HEK293 (cell line): ENCODE results near the gene TRAPPC6A.

ENCODE experiments used
- CTCF ChIA-PET: fragments of 350-600 bp; formaldehyde crosslinking; extraction: SDS; loops from one replicate; lab custom pipeline; 2021; ENCODE audit warnings: antibody characterized with exemption; lab: Yijun Ruan, JAX
- POLR2A ChIA-PET: fragments of 300-600 bp; formaldehyde crosslinking; extraction: SDS; loops from one replicate; lab custom pipeline; 2020; ENCODE audit warnings: antibody characterized with exemption, inconsistent platforms; lab: Yijun Ruan, JAX
- H3K27ac ChIP-seq: fragments of 200-500 bp; sonication (Bioruptor generic); 2 replicates; pipeline ENCODE4 v1.5.1; 2014; ENCODE audit warnings: low read depth, low read length, control low read depth, inconsistent platforms; ENCODE audit errors: extremely low read depth
- H3K36me3 ChIP-seq, 2 experiments: fragments of 200-500 bp in 1 of 2; sonication (Bioruptor generic) in 1 of 2; 1 replicate in 1 of 2; 2 replicates in 1 of 2; pipeline ENCODE4 v1.5.1; 2014 to 2017; ENCODE audit warnings: inconsistent platforms in 2 of 2, low read length in 2 of 2; ENCODE audit not compliant: control insufficient read depth in 2 of 2, insufficient read depth in 1 of 2
- H3K4me1 ChIP-seq: fragments of 200-500 bp; sonication (Bioruptor generic); 2 replicates; pipeline ENCODE4 v1.5.1; 2014; ENCODE audit warnings: mild to moderate bottlenecking, low read length, inconsistent platforms; ENCODE audit not compliant: control insufficient read depth, insufficient read depth
- H3K4me3 ChIP-seq: 2 replicates; pipeline ENCODE4 v1.5.1; 2011; ENCODE audit warnings: low read depth, mild to moderate bottlenecking, control low read depth, low read length, moderate library complexity
- H3K9me3 ChIP-seq: fragments of 200-500 bp; sonication (Bioruptor generic); 2 replicates; pipeline ENCODE4 v1.5.1; 2014; ENCODE audit warnings: low read depth, low read length, inconsistent platforms; ENCODE audit not compliant: control insufficient read depth, insufficient read depth
- GLIS1 ChIP-seq: fragments of 450-650 bp; formaldehyde crosslinking; IDR thresholded peaks from 2 replicates; pipeline ENCODE4 v1.5.1; 2016; ENCODE audit warnings: missing biosample characterization, missing genetic modification characterization
- GLIS2 ChIP-seq: fragments of 450-650 bp; formaldehyde crosslinking; IDR thresholded peaks from 2 replicates; pipeline ENCODE4 v1.5.1; 2016; ENCODE audit warnings: missing biosample characterization, missing genetic modification characterization
- IKZF3 ChIP-seq: fragments of 450-650 bp; IDR thresholded peaks from 2 replicates; pipeline ENCODE4 v1.5.0; 2018; ENCODE audit warnings: missing biosample characterization, mild to moderate bottlenecking, missing genetic modification characterization, moderate library complexity
- KLF1 ChIP-seq: fragments of 450-650 bp; formaldehyde crosslinking; IDR thresholded peaks from 2 replicates; pipeline ENCODE4 v1.5.1; 2016; ENCODE audit warnings: missing biosample characterization, missing genetic modification characterization
- KLF9 ChIP-seq: fragments of 450-650 bp; formaldehyde crosslinking; IDR thresholded peaks from 2 replicates; pipeline ENCODE4 v1.5.1; 2016; ENCODE audit warnings: missing biosample characterization, missing genetic modification characterization, low read depth
- MYNN ChIP-seq: fragments of 450-650 bp; formaldehyde crosslinking; IDR thresholded peaks from 2 replicates; pipeline ENCODE4 v1.5.1; 2016; ENCODE audit warnings: missing biosample characterization, missing genetic modification characterization, borderline replicate concordance
- MZF1 ChIP-seq: fragments of 450-650 bp; formaldehyde crosslinking; IDR thresholded peaks from 2 replicates; pipeline ENCODE4 v1.5.1; 2017; ENCODE audit warnings: missing biosample characterization, missing genetic modification characterization, borderline replicate concordance
- SCRT2 ChIP-seq: fragments of 450-650 bp; formaldehyde crosslinking; IDR thresholded peaks from 2 replicates; pipeline ENCODE4 v1.5.1; 2016; ENCODE audit warnings: missing biosample characterization, missing genetic modification characterization
- ZBTB20 ChIP-seq: fragments of 450-650 bp; formaldehyde crosslinking; IDR thresholded peaks from 2 replicates; pipeline ENCODE4 v1.5.1; 2016; ENCODE audit warnings: missing biosample characterization, missing genetic modification characterization
- ZBTB48 ChIP-seq: fragments of 450-650 bp; formaldehyde crosslinking; IDR thresholded peaks from 2 replicates; pipeline ENCODE4 v1.5.1; 2016; ENCODE audit warnings: missing biosample characterization, missing genetic modification characterization
- ZIC2 ChIP-seq: fragments of 450-650 bp; formaldehyde crosslinking; IDR thresholded peaks from 2 replicates; pipeline ENCODE4 v1.5.1; 2016; ENCODE audit warnings: missing biosample characterization, missing genetic modification characterization
- ZNF2 ChIP-seq: fragments of 450-650 bp; formaldehyde crosslinking; IDR thresholded peaks from 2 replicates; pipeline ENCODE4 v1.5.1; 2016; ENCODE audit warnings: missing biosample characterization, missing genetic modification characterization
- ZNF223 ChIP-seq: fragments of 450-650 bp; formaldehyde crosslinking; IDR thresholded peaks from 2 replicates; pipeline ENCODE4 v1.5.1; 2016; ENCODE audit warnings: missing biosample characterization, missing genetic modification characterization
- ZNF292 ChIP-seq: fragments of 450-650 bp; formaldehyde crosslinking; IDR thresholded peaks from 2 replicates; pipeline ENCODE4 v1.5.1; 2016; ENCODE audit warnings: low read depth, missing biosample characterization, missing genetic modification characterization, borderline replicate concordance
- ZNF621 ChIP-seq: fragments of 450-650 bp; formaldehyde crosslinking; IDR thresholded peaks from 2 replicates; pipeline ENCODE4 v1.5.1; 2017; ENCODE audit warnings: missing biosample characterization, missing genetic modification characterization
- ZNF747 ChIP-seq: fragments of 450-650 bp; formaldehyde crosslinking; IDR thresholded peaks from 2 replicates; pipeline ENCODE4 v1.5.1; 2016; ENCODE audit warnings: missing biosample characterization, missing genetic modification characterization
- TF ChIP-seq, protein P1 (sequence below): fragments of 450-650 bp; formaldehyde crosslinking; IDR thresholded peaks from 2 replicates; pipeline ENCODE4 v1.5.1; 2016; ENCODE audit warnings: missing biosample characterization, missing genetic modification characterization
- TF ChIP-seq, protein P2 (sequence below): fragments of 450-650 bp; formaldehyde crosslinking; IDR thresholded peaks from 2 replicates; pipeline ENCODE4 v1.5.1; 2016; ENCODE audit warnings: missing biosample characterization, missing genetic modification characterization
- TF ChIP-seq, protein P3 (sequence below): fragments of 450-650 bp; formaldehyde crosslinking; IDR thresholded peaks from 2 replicates; pipeline ENCODE4 v1.5.1; 2016; ENCODE audit warnings: missing biosample characterization, missing genetic modification characterization
- TF ChIP-seq, protein P4 (sequence below): fragments of 450-650 bp; formaldehyde crosslinking; IDR thresholded peaks from 2 replicates; pipeline ENCODE4 v1.5.1; 2016; ENCODE audit warnings: missing biosample characterization, missing genetic modification characterization
- TF ChIP-seq, protein P5 (sequence below): fragments of 450-650 bp; formaldehyde crosslinking; IDR thresholded peaks from 2 replicates; pipeline ENCODE4 v1.5.1; 2017; ENCODE audit warnings: missing biosample characterization, missing genetic modification characterization

The TRAPPC6A gene

DNA sequence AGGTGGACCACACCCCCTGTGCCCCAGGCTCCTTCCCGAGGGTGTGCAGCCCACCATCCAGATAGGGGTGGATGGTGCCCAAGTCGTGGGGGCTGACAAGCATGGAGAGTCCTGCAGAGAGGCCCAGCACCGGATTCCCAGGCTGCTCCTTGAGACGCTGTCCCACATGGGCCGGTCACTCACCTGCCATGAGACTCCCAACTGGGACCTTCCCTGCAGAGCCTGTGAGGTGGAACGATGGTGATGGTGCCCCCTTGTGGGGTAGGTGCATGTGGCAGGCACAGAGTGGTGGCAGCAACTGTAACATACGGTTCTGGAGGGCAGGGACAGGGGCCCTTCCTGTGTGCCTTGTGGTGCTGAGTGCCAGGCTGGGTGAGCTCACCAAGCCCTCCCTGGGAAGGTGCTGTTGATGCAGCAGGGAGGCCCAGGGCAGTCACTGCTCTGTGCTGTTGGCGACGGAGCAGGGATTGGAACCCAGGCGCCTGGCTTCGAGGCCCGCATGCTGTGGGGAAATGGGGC is 52.0 kb downstream of the TRAPPC6A start:
- H3K9me3 ChIP-seq = no peaks in the 10 kb centered on the region
- no peak overlapping the region for H3K4me3 ChIP-seq
- POLR2A ChIA-PET = interaction anchor here (3.2 kb wide), 1 partner anchor 34 kb away, joined by 13 read pairs; the partner anchor contains the start of gene PPP1R37
- CTCF ChIA-PET = interaction anchor here (0.6 to 4.2 kb wide), 31 partner anchors 8 to 213 kb away, joined by 3 to 30 read pairs (median 4); partner anchors contain the start of genes BLOC1S3, PPP1R37, TRAPPC6A and ZNF296
- peaks cover 0 to 3% of the 10 kb centered on the region in 2 experiments; a peak in 1 of 3 replicates for H3K36me3 ChIP-seq
- peaks cover 13% of the 10 kb centered on the region for H3K4me1 ChIP-seq
- H3K27ac ChIP-seq = no peak overlapping the region
- peak; percentile 56; the same call in 1 of the 2 replicates for TF ChIP-seq KLF9 (tag by site-specific recombination)
- TF ChIP-seq, protein P1, sequence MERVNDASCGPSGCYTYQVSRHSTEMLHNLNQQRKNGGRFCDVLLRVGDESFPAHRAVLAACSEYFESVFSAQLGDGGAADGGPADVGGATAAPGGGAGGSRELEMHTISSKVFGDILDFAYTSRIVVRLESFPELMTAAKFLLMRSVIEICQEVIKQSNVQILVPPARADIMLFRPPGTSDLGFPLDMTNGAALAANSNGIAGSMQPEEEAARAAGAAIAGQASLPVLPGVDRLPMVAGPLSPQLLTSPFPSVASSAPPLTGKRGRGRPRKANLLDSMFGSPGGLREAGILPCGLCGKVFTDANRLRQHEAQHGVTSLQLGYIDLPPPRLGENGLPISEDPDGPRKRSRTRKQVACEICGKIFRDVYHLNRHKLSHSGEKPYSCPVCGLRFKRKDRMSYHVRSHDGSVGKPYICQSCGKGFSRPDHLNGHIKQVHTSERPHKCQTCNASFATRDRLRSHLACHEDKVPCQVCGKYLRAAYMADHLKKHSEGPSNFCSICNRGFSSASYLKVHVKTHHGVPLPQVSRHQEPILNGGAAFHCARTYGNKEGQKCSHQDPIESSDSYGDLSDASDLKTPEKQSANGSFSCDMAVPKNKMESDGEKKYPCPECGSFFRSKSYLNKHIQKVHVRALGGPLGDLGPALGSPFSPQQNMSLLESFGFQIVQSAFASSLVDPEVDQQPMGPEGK (tag by site-specific recombination) = peak; percentile 24; the same call in 1 of the 2 replicates
- TF ChIP-seq ZNF292 = no peak
- TF ChIP-seq KLF1 (tag by site-specific recombination) = 0 out of 2 replicates have a peak, but pooled peaks have one; percentile 21
- TF ChIP-seq ZNF621 (tag by site-specific recombination) = no peak
- peak; percentile 67 for TF ChIP-seq ZBTB48 (tag by site-specific recombination)
- peak; percentile 55; the same call in 1 of the 2 replicates for TF ChIP-seq GLIS1 (tag by site-specific recombination)
- no peak for TF ChIP-seq ZNF223 (tag by site-specific recombination)
- TF ChIP-seq MZF1 (tag by site-specific recombination) = no peak
- peak; percentile 78 for TF ChIP-seq ZIC2 (tag by site-specific recombination)
- no peak for TF ChIP-seq ZNF747 (tag by site-specific recombination)
- TF ChIP-seq, protein P2, sequence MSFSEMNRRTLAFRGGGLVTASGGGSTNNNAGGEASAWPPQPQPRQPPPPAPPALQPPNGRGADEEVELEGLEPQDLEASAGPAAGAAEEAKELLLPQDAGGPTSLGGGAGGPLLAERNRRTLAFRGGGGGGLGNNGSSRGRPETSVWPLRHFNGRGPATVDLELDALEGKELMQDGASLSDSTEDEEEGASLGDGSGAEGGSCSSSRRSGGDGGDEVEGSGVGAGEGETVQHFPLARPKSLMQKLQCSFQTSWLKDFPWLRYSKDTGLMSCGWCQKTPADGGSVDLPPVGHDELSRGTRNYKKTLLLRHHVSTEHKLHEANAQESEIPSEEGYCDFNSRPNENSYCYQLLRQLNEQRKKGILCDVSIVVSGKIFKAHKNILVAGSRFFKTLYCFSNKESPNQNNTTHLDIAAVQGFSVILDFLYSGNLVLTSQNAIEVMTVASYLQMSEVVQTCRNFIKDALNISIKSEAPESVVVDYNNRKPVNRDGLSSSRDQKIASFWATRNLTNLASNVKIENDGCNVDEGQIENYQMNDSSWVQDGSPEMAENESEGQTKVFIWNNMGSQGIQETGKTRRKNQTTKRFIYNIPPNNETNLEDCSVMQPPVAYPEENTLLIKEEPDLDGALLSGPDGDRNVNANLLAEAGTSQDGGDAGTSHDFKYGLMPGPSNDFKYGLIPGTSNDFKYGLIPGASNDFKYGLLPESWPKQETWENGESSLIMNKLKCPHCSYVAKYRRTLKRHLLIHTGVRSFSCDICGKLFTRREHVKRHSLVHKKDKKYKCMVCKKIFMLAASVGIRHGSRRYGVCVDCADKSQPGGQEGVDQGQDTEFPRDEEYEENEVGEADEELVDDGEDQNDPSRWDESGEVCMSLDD (tag by site-specific recombination) = 0 out of 2 replicates have a peak, but pooled peaks have one; percentile 20
- peak; percentile 74 for TF ChIP-seq ZBTB20 (tag by site-specific recombination)
- TF ChIP-seq, protein P3, sequence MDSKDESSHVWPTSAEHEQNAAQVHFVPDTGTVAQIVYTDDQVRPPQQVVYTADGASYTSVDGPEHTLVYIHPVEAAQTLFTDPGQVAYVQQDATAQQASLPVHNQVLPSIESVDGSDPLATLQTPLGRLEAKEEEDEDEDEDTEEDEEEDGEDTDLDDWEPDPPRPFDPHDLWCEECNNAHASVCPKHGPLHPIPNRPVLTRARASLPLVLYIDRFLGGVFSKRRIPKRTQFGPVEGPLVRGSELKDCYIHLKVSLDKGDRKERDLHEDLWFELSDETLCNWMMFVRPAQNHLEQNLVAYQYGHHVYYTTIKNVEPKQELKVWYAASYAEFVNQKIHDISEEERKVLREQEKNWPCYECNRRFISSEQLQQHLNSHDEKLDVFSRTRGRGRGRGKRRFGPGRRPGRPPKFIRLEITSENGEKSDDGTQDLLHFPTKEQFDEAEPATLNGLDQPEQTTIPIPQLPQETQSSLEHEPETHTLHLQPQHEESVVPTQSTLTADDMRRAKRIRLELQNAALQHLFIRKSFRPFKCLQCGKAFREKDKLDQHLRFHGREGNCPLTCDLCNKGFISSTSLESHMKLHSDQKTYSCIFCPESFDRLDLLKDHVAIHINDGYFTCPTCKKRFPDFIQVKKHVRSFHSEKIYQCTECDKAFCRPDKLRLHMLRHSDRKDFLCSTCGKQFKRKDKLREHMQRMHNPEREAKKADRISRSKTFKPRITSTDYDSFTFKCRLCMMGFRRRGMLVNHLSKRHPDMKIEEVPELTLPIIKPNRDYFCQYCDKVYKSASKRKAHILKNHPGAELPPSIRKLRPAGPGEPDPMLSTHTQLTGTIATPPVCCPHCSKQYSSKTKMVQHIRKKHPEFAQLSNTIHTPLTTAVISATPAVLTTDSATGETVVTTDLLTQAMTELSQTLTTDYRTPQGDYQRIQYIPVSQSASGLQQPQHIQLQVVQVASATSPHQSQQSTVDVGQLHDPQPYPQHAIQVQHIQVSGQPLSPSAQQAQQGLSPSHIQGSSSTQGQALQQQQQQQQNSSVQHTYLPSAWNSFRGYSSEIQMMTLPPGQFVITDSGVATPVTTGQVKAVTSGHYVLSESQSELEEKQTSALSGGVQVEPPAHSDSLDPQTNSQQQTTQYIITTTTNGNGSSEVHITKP (tag by site-specific recombination) = no peak
- peak; percentile 45; the same call in 1 of the 2 replicates for TF ChIP-seq ZNF2 (tag by site-specific recombination)
- 0 out of 2 replicates have a peak, but pooled peaks have one; percentile 25 for TF ChIP-seq IKZF3 (tag by site-specific recombination)
- TF ChIP-seq, protein P4, sequence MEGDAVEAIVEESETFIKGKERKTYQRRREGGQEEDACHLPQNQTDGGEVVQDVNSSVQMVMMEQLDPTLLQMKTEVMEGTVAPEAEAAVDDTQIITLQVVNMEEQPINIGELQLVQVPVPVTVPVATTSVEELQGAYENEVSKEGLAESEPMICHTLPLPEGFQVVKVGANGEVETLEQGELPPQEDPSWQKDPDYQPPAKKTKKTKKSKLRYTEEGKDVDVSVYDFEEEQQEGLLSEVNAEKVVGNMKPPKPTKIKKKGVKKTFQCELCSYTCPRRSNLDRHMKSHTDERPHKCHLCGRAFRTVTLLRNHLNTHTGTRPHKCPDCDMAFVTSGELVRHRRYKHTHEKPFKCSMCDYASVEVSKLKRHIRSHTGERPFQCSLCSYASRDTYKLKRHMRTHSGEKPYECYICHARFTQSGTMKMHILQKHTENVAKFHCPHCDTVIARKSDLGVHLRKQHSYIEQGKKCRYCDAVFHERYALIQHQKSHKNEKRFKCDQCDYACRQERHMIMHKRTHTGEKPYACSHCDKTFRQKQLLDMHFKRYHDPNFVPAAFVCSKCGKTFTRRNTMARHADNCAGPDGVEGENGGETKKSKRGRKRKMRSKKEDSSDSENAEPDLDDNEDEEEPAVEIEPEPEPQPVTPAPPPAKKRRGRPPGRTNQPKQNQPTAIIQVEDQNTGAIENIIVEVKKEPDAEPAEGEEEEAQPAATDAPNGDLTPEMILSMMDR = peak; percentile 82
- peak; percentile 45 for TF ChIP-seq GLIS2 (tag by site-specific recombination)
- TF ChIP-seq, protein P5, sequence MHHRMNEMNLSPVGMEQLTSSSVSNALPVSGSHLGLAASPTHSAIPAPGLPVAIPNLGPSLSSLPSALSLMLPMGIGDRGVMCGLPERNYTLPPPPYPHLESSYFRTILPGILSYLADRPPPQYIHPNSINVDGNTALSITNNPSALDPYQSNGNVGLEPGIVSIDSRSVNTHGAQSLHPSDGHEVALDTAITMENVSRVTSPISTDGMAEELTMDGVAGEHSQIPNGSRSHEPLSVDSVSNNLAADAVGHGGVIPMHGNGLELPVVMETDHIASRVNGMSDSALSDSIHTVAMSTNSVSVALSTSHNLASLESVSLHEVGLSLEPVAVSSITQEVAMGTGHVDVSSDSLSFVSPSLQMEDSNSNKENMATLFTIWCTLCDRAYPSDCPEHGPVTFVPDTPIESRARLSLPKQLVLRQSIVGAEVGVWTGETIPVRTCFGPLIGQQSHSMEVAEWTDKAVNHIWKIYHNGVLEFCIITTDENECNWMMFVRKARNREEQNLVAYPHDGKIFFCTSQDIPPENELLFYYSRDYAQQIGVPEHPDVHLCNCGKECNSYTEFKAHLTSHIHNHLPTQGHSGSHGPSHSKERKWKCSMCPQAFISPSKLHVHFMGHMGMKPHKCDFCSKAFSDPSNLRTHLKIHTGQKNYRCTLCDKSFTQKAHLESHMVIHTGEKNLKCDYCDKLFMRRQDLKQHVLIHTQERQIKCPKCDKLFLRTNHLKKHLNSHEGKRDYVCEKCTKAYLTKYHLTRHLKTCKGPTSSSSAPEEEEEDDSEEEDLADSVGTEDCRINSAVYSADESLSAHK (tag by site-specific recombination) = no peak
- no peak for TF ChIP-seq MYNN (tag by site-specific recombination)
- no peak for TF ChIP-seq SCRT2
